Stimulated activated CD4-positive, alpha-beta T cell treated with anti-CD3 and anti-CD28 coated beads, TNF-alpha, amount 100 ng/mL, for 1 hour (primary cell): ENCODE data around the gene PLXDC2.
"Not testable (repeated sequence)": the region's sequence is repeated elsewhere in the genome, so short reads cannot be mapped to it uniquely, and the experiment has no call there.

ENCODE experiments used
- DNase-seq, 3 donors: peaks; one replicate each; pipeline ENCODE4 v3.0.0-alpha.2; 2020; ENCODE audit warnings: low read depth in 3 of 3, low spot score in 1 of 3

The PLXDC2 gene

DNA sequence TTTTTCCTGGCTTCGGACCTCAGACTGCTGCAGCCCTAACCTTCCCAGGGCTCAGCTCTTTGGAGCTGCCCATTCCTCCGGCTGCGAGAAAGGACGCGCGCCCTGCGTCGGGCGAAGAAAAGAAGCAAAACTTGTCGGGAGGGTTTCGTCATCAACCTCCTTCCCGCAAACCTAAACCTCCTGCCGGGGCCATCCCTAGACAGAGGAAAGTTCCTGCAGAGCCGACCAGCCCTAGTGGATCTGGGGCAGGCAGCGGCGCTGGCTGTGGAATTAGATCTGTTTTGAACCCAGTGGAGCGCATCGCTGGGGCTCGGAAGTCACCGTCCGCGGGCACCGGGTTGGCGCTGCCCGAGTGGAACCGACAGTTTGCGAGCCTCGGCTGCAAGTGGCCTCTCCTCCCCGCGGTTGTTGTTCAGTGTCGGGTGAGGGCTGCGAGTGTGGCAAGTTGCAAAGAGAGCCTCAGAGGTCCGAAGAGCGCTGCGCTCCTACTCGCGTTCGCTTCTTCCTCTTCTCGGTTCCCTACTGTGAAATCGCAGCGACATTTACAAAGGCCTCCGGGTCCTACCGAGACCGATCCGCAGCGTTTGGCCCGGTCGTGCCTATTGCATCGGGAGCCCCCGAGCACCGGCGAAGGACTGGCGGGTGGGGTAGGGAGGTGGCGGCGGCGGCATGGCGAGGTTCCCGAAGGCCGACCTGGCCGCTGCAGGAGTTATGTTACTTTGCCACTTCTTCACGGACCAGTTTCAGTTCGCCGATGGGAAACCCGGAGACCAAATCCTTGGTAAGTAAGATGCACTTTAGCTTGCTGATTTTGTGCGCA, at the start of gene PLXDC2:
Gene PLXDC2 (plus strand): TSS at position 22 of the 820 bp plus-strand sequence.
- no peak for DNase-seq

- DNase-seq = no peak
Measured at GRCh38 chr10:19767876-19768275, 48.4 kb upstream of the PLXDC2 start.

DNA sequence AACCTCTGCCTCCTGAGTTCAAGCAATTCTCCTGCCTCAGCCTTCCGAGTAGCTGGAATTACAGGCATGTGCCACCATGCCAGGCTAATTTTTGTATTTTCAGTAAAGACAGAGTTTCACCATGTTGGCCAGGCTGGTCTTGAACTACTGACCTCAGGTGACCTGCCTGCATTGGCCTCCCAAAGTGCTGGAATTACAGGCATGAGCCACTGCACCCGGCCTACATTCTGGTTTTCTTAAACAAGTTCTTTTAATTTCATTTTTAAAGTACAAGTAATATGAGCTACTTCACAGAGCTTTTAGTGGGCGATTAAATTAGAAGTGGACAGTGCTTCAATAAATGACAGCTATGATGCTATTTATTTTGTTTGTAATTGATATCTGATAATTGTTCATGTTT, 46.4 kb upstream of the PLXDC2 start:
- DNase-seq = not testable (repeated sequence)

GRCh38 chr10:19772972-19773371, 43.3 kb upstream of the PLXDC2 start:
- DNase-seq = no peak

- DNase-seq = no peak
Measured at GRCh38 chr10:19775296-19775695, 40.9 kb upstream of the PLXDC2 start.

DNA sequence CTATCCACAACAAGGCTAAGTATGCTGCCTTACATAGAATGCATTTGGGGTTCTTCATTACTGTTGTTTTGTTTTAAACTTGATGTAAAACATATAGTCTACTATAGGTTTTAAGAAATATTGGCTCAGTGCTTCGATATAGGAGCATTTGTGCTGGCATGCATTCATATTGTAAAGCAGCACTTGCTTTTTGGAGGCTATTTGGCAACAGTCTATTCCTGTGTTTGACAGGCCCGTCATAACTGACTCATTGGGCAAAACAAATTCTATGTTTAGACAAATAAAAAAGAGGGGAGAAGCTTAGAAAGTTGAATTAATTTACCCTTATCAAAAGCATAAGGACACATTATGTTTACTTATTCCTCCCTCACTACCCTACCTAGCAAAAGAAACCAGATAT, 38.4 kb upstream of the PLXDC2 start:
- no peak for DNase-seq

GRCh38 chr10:19778996-19779395, 37.2 kb upstream of the PLXDC2 start:
- DNase-seq = no peak

DNA sequence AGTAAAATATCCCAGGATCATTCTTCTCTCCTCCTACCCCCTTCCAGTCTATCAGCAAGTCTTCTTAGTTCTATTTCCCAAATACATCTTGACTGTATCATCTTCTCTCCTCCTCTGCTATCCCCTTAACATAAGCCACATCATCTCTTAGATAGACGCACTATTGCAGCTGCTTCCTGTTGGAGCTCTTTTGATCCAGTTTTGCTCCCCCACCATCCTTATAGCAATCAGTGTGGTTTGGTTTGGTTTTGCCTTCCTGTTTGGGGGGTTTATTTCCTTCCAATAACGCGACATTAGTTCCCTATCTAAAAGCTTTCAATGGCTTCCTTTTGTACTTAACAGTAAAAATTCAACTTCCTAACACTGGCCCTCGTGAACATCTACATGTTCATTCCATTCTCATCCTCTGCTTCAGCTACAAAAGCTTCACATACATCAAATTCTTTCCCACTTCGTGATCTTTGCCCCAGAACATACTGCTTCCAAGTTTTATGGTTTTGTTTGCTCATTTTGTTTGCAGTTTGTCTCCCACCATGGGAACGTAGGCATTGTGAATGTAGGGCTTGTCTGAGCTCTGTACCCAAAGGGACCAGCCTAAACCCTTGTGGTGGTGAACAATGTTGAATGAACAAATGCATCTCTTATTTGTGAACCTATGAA, 33.7 kb upstream of the PLXDC2 start:
- no peak for DNase-seq

- no peak for DNase-seq
Measured at GRCh38 chr10:19783721-19784120, 32.5 kb upstream of the PLXDC2 start.

DNA sequence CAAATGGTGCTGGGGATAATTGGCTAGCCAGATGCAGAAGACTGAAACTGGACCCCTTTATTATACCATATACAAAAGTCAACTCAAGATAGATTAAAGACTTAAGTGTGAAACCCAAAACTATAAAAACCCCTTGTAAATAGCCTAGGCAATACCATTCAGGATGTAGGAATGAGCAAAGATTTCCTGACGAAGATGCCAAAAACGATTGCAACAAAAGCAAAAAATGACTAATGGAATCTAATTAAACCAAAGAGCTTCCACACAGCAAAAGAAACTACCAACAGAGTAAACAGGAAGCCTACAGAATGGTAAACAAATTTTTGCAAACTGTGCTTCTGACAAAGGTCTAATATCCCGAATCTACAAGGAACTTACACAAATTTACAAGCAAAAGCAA, 30.9 kb upstream of the PLXDC2 start:
- DNase-seq = no peak

DNA sequence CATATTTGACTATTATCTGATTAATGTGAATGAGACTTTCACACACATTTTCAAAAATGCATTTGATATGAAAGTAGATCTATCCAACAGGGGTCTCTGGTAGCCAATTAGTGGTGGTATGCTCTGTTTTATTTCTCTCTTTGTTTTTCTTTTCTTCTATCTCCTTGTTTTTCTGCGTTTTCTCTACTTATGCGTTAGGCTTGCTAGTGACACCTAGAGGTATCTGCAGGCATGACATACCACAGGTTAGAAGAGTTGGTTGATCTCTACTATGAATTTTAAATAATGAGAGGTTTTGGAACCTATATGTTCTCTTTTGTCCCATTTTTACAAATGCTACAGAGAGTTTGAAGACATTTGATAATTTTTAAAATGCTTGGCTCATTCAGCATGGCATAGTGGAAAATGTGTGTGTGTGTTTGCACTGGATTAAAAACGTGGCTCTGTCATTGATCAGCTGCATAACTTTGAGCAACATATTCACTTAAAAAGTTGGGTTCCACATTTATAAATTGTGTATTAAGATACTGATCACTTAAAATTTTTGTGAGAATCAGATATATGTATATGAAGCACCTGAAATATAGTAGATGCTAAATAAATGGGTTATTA, 28.1 kb upstream of the PLXDC2 start:
- DNase-seq = no peak

- no peak for DNase-seq
Measured at GRCh38 chr10:19788902-19789301, 27.3 kb upstream of the PLXDC2 start.

DNA sequence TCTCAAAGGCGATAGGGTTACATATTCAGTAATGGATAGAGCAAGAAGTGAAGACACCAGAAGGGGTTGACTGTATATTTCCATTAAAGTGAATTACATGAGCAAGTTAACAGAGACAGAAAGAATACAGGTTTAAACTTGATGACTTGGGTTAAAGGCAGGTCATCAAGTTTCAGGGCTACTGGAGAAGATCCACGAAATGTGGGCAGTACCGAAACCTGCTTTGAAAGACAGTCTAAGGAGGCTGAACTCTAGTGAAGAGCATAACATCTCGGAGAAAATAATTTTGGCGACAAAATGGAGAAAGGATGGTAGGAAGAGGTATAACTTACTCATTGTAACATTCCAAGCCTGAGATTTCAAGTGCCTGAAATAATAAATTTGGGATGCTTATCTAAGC, 26.6 kb upstream of the PLXDC2 start:
- no peak for DNase-seq

DNA sequence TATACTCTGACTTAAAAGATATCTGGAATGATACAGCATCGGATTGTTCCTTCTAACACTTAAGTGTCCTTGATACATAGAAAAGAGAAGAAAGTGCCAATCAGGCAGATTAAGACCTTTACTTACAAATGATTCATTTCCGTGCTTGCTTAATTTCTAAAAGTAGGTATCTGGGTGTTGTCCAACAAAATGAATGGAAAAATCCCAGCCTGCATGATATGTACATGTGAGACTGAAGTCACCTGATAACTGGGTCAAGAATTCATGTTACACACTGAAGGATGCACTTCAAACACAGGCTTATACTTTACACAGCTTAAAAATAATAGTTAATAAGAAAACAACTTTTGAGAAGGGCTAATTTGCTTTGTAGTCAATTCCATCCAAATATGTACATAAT, 25.2 kb upstream of the PLXDC2 start:
- no peak for DNase-seq

GRCh38 chr10:19795684-19796083, 20.5 kb upstream of the PLXDC2 start:
- DNase-seq = no peak

GRCh38 chr10:19800161-19800560, 16.1 kb upstream of the PLXDC2 start:
- DNase-seq = no peak

DNA sequence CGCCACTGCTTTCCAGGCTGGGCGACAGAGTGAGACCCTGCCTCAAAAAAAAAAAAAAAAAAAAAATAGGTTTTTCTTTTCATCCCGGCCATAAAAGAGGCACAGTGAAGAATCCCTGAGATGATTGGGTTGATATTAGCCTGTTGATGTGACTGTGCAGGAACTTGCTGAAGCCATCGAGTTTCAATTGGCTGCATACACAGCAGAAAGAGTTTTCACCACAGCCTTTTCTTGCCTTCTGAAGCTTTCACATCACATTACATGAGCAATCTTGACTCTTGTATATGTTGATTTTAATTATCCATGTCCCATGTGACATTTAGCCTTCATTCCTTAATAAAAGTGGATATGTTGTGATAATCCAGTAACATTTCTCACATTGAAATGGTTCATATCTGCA, 14.9 kb upstream of the PLXDC2 start:
- DNase-seq = no peak

DNA sequence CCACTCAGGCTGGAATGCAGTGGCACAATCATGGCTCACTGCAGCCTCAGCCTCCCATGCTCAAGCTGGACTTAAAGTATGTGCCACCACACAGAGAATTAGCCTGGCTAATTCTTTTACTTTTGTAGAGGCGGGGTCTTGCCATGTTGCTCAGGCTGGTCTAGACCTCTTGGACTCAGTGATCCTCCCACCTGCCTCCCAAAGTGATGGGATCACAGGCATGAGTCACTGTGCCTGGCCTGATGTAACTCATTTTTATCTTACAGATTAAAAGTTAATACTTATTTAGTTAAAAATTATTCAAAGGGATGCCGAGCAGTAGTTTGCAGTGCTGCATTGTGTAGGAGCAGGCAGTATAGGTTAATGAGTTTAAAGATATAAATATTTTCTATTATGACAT, 12.6 kb upstream of the PLXDC2 start:
- DNase-seq = no peak

GRCh38 chr10:19809481-19809880, 6.8 kb upstream of the PLXDC2 start:
- no peak for DNase-seq

DNA sequence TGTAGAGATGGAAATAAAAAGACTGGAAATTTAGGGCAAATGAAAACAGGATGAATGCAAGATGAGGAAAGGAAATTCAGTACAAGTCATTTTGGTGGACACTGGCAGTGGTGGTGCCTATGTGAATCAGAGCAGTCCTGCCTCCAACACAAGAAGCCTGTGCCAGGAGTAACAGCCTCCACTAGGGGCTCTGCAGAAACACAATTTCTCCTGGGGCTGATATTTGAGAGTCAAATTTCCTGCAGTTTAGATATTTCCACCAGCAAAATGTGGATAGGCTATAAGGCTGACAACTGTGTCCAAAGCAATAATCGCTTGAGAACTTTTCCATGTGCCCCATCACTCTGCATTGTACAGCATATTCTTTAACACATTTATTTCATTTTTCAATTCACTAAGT, 4.7 kb upstream of the PLXDC2 start:
- DNase-seq = no peak

DNA sequence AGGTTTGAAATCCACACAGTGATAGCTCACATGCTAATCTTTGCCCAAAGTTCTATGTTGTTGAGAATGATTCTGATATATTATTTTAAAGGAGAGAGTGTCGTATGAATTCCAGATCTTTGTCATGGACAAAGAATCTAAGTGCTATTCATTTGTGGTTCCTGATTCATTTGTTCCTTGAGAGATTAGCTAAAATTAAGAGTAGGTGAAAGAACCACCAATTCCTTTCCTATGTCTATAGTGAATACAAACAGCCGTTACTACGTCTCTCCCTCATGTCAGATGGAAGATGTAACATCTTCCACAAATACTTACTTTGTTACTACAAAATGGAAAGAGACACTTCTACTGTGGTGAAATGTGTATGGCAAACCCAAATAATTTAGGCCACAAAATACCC, 3.3 kb upstream of the PLXDC2 start:
- DNase-seq = no peak

DNA sequence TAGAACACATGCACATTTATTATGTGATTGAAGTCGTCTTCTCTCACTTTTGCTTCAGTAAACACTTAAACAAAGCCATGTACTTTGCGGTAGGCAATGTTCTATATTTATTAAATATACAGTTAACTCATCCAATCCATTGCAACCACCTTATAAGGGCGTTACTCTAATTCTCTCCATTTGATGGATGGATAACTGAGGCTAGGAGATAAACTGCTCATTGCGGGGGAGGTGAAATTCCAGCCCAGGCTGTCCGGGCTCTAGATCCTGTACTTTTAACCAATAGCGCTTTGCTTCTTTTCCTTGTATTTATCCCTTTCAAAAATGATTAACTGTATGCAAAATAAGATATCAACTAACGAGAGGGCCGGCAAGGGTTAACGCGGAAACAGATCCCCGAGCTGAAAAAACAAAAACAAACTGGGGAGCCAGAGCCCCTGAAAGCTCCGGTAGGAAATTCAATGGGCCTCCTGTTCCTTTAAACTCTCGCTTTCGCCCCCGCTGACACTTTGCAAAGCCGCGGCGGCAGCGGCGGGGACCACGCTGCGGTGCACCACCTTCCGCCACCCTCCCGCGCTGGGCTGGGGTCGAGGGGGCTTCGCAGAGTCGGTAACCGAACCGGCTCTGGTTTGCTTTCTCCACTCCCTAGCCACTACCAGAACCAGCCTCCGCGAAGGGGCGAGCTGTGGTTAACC, 1.0 kb upstream of the PLXDC2 start:
- DNase-seq = no peak
